ENCODE data around the gene SNX24.

- TF ChIP-seq CTCF (conservative IDR thresholded peaks at IDR 0.05; ENCODE audit: low read depth, low read length) (no peak), POLR2A (IDR thresholded peaks at IDR 0.05; ENCODE audit: low read depth, low read length) (no peak), MAFK (IDR thresholded peaks at IDR 0.05; ENCODE audit: low read depth, low read length) (no peak), MAZ (IDR thresholded peaks at IDR 0.05; ENCODE audit: borderline replicate concordance, low read depth, low read length) (no peak), MXI1 (IDR thresholded peaks at IDR 0.05; ENCODE audit: borderline replicate concordance, low read depth, low read length) (no peak), BHLHE40 (IDR thresholded peaks at IDR 0.05; ENCODE audit: low read depth, low read length) (no peak)
Observed at GRCh38 chr5:122916490-122916889, 71.1 kb downstream of the SNX24 start.
